Right atrium auricular region (tissue), 2 donors: ENCODE results near the gene BICD1. TPM values are rescaled to one million over a fixed set of nuclear protein-coding genes. Genes with fewer than 3 reads are reported as not detected.

Experiments
- DNase-seq: peaks from one replicate; pipeline ENCODE4 v3.0.0-alpha.2; 2019; ENCODE audit warnings: low spot score
- H3K27ac ChIP-seq, 2 donors: fragments of 200-600 bp; sonication (generic); 1 replicate in 1 of 2; 2 replicates in 1 of 2; pipeline ENCODE4 v1.5.1; 2016 to 2019
- H3K27me3 ChIP-seq, 2 donors: fragments of 200-600 bp; sonication (generic); one replicate each; pipeline versions ENCODE4 v1.5.1 to v1.6.0; 2017 to 2019
- H3K36me3 ChIP-seq: fragments of 200-600 bp; sonication (generic); one replicate; pipeline ENCODE4 v1.5.1; 2016
- H3K4me1 ChIP-seq, 2 donors: fragments of 200-600 bp; sonication (generic); one replicate each; pipeline versions ENCODE4 v1.5.1 to v1.6.0; 2017 to 2019
- H3K4me3 ChIP-seq, 2 donors: fragments of 200-600 bp; sonication (generic); 1 replicate in 1 of 2; 2 replicates in 1 of 2; pipeline ENCODE4 v1.5.1; 2017 to 2019; ENCODE audit warnings: mild to moderate bottlenecking in 1 of 2, moderate library complexity in 1 of 2
- H3K9me3 ChIP-seq, 2 donors: fragments of 200-600 bp; sonication (generic); one replicate each; pipeline ENCODE4 v1.5.1; 2019
- total RNA-seq, 2 donors: library from RNA; depleted of rRNA; stranded (reverse); fragments of >200 nt; gene quantifications; one replicate each; pipeline ENCODE4 v1.1.0, GENCODE V29; 2016
- TF ChIP-seq, protein P1 (sequence below), 2 donors: fragments of 200-600 bp; sonication (generic); IDR thresholded peaks; one replicate each; pipeline ENCODE4 v1.5.1; 2019; ENCODE audit warnings: antibody characterized with exemption in 2 of 2

BICD1 gene
- total RNA-seq, 2 donors from 2014 or later = 3.3 to 6.6 TPM

DNA sequence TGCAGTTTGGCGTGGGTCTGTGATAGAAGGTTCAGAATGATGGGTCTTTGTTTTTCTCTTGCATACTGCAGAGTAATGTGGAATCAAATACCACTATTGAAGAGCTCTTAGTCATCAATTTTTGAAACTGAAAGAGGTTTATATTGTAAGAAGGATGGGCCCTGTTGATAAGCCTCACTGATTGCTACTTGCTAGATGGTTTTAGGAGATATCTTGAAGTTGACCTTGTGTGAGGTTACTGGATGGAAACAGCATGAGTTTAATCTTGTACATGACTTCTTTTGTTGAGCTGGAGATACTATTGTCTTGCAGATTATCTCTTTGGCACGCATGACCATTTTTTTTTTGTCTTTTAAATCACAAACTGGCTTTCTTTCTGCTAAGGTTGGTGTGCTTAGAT lies 13.8 kb downstream of the BICD1 start:
- H3K9me3 ChIP-seq = no peaks in the 10 kb centered on the region
- H3K4me1 ChIP-seq = peaks cover 0 to 9% of the 10 kb centered on the region in 2 donors
- TF ChIP-seq, protein P1, sequence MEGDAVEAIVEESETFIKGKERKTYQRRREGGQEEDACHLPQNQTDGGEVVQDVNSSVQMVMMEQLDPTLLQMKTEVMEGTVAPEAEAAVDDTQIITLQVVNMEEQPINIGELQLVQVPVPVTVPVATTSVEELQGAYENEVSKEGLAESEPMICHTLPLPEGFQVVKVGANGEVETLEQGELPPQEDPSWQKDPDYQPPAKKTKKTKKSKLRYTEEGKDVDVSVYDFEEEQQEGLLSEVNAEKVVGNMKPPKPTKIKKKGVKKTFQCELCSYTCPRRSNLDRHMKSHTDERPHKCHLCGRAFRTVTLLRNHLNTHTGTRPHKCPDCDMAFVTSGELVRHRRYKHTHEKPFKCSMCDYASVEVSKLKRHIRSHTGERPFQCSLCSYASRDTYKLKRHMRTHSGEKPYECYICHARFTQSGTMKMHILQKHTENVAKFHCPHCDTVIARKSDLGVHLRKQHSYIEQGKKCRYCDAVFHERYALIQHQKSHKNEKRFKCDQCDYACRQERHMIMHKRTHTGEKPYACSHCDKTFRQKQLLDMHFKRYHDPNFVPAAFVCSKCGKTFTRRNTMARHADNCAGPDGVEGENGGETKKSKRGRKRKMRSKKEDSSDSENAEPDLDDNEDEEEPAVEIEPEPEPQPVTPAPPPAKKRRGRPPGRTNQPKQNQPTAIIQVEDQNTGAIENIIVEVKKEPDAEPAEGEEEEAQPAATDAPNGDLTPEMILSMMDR (IDR thresholded peaks at IDR 0.05) = no peak
- H3K4me3 ChIP-seq = no peak overlapping the region
- no peaks in the 10 kb centered on the region for H3K36me3 ChIP-seq
- no peak overlapping the region for H3K27ac ChIP-seq
- H3K27me3 ChIP-seq = no peaks in the 10 kb centered on the region
- no peak for DNase-seq

DNA sequence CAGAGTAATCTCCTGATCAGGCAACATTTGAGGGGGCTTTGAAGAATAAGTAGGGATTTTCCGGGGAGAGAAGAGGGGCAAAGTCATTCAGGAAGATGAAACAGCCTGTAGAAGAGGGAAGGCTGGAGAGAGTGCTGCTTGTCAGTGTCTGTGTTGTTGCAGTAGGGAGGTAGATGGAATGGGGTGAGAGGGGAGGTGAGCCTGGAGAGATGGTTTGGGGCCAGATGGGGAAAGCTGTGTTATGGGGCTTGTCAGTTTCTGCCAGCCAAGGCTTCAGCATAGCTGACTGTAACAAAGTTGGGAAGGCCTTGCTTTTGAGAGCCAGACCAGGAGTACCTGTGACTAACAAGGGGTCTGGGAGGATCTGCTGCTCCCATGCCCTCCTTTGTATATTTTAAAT lies 18.0 kb downstream of the BICD1 start:
- Histone ChIP-seq H3K4me1 (no peaks in the 10 kb centered on the region), H3K27me3 (no peaks in the 10 kb centered on the region), H3K4me3 (no peak overlapping the region), H3K27ac (no peak overlapping the region), H3K9me3 (no peaks in the 10 kb centered on the region), H3K36me3 (no peaks in the 10 kb centered on the region)
- no peak for DNase-seq
- TF ChIP-seq, protein P1 (IDR thresholded peaks at IDR 0.05) = no peak

DNA sequence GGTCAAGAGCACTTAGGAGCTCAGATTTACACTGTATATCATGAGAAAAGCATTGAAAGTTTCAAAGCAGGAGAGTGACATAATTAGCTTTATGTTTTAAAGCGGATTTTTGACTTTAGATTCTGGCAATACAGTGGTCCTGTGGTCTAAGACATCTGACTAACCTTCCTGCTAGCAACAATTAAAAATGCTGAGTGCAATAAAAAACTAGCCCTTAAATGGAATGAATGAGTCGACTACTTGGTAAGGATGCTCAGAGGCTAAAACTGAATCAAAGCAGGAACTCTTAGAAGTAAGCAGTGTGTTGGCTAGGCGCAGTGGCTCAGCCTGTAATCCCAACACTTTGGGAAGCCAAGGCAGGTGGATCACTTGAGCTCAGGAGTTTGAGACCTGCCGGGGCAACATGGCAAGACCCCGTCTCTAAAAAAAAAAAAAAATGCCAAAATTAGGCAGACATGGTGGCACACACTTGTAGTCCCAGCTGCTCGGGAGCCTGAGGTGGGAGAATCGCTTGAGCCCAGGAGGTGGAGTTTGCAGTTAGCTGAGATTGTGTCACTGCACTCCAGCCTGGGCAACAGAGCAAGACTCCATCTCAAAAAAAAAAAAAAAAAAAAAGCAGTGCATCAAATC lies 18.9 kb downstream of the BICD1 start:
- Histone ChIP-seq H3K9me3 (no peaks in the 10 kb centered on the region), H3K4me3 (no peak overlapping the region), H3K27me3 (no peaks in the 10 kb centered on the region), H3K36me3 (no peaks in the 10 kb centered on the region), H3K27ac (no peak overlapping the region), H3K4me1 (no peaks in the 10 kb centered on the region)
- DNase-seq = no peak
- TF ChIP-seq, protein P1 (IDR thresholded peaks at IDR 0.05) = no peak

DNA sequence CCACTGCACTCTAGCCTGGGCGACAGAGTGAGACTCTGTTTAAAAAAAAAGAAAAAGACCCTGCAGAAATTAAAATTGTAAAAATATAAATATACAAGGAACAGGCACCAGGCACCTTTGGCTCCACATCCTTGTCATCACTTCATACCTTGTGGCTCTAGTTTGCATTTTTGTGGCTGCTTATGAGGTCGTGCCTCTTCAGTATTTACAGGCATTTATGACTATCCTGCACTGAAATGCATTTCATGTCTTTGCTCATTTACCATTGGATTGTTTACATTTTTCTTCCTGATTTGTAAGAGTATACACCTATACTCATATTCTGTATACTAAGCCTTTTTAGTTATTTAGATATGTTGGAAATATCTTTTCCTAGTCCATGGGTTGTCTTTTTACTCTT lies 20.1 kb downstream of the BICD1 start:
- Histone ChIP-seq H3K9me3 (no peaks in the 10 kb centered on the region), H3K27ac (no peak overlapping the region), H3K4me1 (no peaks in the 10 kb centered on the region), H3K36me3 (no peaks in the 10 kb centered on the region), H3K4me3 (no peak overlapping the region), H3K27me3 (no peaks in the 10 kb centered on the region)
- TF ChIP-seq, protein P1 (IDR thresholded peaks at IDR 0.05) = no peak
- no peak for DNase-seq

DNA sequence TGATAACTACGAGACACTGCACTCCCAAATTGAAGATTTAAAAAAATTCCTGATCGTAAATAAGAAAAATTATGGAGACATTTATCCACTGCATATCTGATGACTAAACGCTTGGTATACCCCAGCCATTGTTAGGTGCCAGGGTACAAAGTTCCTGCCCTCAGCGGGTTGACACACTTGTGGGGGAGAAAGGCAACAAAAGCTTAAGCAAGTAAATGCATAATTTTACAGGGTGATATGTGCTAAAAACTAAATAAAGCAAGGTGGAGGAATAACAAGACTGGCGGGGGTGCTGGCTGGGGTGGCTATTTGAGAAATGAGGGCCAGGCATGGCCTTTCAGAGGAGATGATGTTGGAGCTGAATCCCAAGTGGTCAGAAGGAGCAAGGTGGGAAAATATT lies 25.0 kb downstream of the BICD1 start:
- Histone ChIP-seq H3K9me3 (no peaks in the 10 kb centered on the region), H3K4me1 (peaks cover 0 to 13% of the 10 kb centered on the region in 2 donors), H3K36me3 (no peaks in the 10 kb centered on the region), H3K27ac (no peak overlapping the region), H3K4me3 (no peak overlapping the region), H3K27me3 (no peaks in the 10 kb centered on the region)
- TF ChIP-seq, protein P1 (IDR thresholded peaks at IDR 0.05) = no peak
- no peak for DNase-seq
